GM19351 (cell line): ENCODE results near the gene CENATAC.
"Not testable (repeated sequence)": the region's sequence is repeated elsewhere in the genome, so short reads cannot be mapped to it uniquely, and the experiment has no call there.

Source experiments
- ATAC-seq: cut with Tn5 transposase; IDR thresholded peaks from one replicate; pipeline ENCODE4 v1.9.1; 2021; ENCODE audit warnings: mild to moderate bottlenecking, moderate library complexity; ENCODE audit not compliant: unreplicated experiment

Gene CENATAC

GRCh38 chr11:119051440-119052162, 53.7 kb downstream of the CENATAC start:
- ATAC-seq: no peak

GRCh38 chr11:119052163-119052814, 54.4 kb downstream of the CENATAC start:
- ATAC-seq: no peak

GRCh38 chr11:119054418-119054817, 56.5 kb downstream of the CENATAC start:
- no peak for ATAC-seq

GRCh38 chr11:119055901-119056300, 58.0 kb downstream of the CENATAC start:
- ATAC-seq: no peak

- ATAC-seq: peak; percentile 20
Observed at GRCh38 chr11:119056421-119056999, 58.6 kb downstream of the CENATAC start.

GRCh38 chr11:119057000-119057769, 59.2 kb downstream of the CENATAC start, which contains the start of gene HYOU1:
Gene HYOU1 (minus strand): TSS chr11:119057205. CDS start chr11:119056160, 1,045 bp downstream.
- peak; percentile 87 for ATAC-seq

- ATAC-seq: not testable (repeated sequence)
Observed at GRCh38 chr11:119059128-119059527, 61.2 kb downstream of the CENATAC start.

- no peak for ATAC-seq
Observed at GRCh38 chr11:119061256-119061655, 63.3 kb downstream of the CENATAC start.

GRCh38 chr11:119062779-119063178, 64.8 kb downstream of the CENATAC start:
- ATAC-seq: no peak

- ATAC-seq: no peak
Observed at GRCh38 chr11:119065369-119065768, 67.4 kb downstream of the CENATAC start.
